NB4 (cell line): Measurements from ENCODE around the gene S100A7A.

ENCODE experiments used
- DNase-seq: peaks from one replicate; pipeline ENCODE4 v3.0.0; 2010; ENCODE audit warnings: low read depth
- H3K4me3 ChIP-seq: one replicate; pipeline ENCODE4 v1.5.1; 2011; ENCODE audit warnings: mild to moderate bottlenecking, low read depth, low read length, moderate library complexity
- MYC ChIP-seq: IDR thresholded peaks from 2 replicates; pipeline ENCODE4 v1.6.1; 2011; ENCODE audit warnings: low read depth, low read length
- POLR2A ChIP-seq: IDR thresholded peaks from 2 replicates; pipeline ENCODE4 v1.6.1; 2011; ENCODE audit warnings: mild to moderate bottlenecking; ENCODE audit not compliant: insufficient read length; ENCODE audit errors: extremely low read depth
- TF ChIP-seq, protein P1 (sequence below): IDR thresholded peaks from 2 replicates; pipeline ENCODE4 v1.6.1; 2011; ENCODE audit warnings: low read depth, low read length
- TF ChIP-seq, protein P2 (sequence below): IDR thresholded peaks from one replicate; pipeline ENCODE4 v1.5.1; 2012; ENCODE audit warnings: low read depth, low read length

The S100A7A gene

DNA sequence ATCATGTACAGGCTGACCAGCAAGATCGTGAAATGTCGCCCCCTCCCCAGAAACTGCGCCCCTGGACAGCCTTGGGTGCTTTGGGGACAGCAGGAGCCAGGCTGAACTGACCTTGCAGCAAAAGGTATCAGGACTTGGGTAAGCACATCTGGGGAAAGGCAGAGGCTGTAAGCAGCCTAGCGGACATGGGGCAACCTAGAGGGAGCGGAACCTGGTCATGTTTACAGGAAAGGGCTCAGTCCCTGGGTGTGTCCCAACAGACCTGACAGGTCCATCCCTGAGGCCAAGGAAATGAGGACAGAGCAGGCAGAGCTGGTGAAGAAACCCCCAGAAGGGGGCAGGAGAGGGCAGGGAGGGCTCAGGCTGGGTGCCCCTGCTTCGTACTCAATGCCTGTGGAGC lies 22.4 kb upstream of the S100A7A start:
- no peak overlapping the region for H3K4me3 ChIP-seq
- TF ChIP-seq, protein P1, sequence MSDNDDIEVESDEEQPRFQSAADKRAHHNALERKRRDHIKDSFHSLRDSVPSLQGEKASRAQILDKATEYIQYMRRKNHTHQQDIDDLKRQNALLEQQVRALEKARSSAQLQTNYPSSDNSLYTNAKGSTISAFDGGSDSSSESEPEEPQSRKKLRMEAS: no peak
- TF ChIP-seq, protein P2, sequence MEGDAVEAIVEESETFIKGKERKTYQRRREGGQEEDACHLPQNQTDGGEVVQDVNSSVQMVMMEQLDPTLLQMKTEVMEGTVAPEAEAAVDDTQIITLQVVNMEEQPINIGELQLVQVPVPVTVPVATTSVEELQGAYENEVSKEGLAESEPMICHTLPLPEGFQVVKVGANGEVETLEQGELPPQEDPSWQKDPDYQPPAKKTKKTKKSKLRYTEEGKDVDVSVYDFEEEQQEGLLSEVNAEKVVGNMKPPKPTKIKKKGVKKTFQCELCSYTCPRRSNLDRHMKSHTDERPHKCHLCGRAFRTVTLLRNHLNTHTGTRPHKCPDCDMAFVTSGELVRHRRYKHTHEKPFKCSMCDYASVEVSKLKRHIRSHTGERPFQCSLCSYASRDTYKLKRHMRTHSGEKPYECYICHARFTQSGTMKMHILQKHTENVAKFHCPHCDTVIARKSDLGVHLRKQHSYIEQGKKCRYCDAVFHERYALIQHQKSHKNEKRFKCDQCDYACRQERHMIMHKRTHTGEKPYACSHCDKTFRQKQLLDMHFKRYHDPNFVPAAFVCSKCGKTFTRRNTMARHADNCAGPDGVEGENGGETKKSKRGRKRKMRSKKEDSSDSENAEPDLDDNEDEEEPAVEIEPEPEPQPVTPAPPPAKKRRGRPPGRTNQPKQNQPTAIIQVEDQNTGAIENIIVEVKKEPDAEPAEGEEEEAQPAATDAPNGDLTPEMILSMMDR: peak; percentile 29
- peak; percentile 15 for DNase-seq

DNA sequence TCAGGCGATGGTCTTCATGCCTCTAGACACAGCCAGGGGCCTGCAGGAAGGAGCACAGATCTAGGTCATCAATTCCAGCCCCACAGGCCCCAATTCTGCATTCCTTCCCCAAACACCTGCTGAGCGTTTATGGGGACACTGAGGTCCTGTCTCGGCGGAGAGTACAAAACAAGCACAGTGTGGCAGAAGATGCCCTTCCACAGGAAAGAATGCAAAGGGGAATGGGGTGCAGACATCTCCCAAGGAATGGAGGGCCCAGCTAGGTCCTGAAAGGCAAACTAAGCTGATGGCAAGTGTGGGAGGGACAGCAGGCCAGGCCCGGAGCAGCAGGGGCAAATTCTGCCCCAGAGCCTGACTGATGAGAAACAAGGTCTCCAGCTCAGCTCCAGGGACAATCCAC lies 21.9 kb upstream of the S100A7A start:
- TF ChIP-seq, protein P1: no peak
- TF ChIP-seq, protein P2: no peak
- TF ChIP-seq MYC (no peak), POLR2A (no peak)

DNA sequence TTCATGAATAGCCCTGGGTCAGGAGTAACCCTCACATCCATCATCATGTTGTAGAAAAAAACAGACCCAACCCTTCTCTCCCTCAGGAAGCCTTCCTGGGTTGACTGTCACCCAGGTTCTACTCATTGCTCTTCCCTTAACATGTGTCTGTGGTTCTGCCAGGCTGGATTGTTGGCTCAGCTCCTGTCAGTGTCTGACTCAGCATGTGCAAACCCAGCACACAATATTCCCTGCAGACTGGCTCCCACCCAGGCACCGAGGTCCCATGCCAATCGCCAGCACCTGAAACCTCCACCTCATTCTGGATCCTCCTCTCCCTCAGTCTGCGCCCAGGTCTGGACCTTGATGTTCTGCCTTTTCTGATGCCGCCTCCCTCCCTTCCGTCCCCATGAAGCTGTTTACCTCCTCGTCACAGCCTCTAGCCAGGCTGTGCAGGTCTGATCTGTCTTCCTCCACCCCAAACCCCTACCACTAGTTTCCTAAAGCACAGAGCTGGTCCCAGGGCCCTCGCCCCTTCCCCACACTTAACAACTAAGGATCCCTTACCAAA lies 21.1 kb upstream of the S100A7A start:
- TF ChIP-seq, protein P1: no peak
- TF ChIP-seq, protein P2: no peak
- no peak for TF ChIP-seq POLR2A
- no peak for TF ChIP-seq MYC
- no peak for DNase-seq
- H3K4me3 ChIP-seq: no peak overlapping the region

More for the DNA sequence above, 21.9 kb upstream of the S100A7A start:
- DNase-seq: no peak
- no peak overlapping the region for H3K4me3 ChIP-seq

DNA sequence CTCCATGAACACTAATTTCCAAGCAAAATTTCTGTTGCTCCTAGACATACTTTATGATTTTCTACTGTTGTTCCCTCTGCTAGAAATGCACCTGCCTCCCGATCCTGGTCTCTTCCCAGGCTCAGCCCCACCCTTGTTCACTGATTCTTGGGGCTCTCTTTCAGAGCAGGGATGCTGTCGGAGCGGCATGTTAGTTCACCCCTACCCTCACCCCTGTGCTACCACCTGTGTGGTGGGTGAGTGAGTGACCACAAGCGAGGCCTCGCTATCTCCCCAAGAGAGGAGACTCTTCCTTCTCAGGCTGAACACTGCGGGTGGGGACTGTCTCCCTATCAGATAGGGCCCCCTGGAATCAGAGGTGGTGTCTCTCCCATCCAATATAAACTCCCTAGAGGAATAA lies 20.5 kb upstream of the S100A7A start:
- TF ChIP-seq, protein P2: no peak
- TF ChIP-seq POLR2A (no peak), MYC (no peak)
- TF ChIP-seq, protein P1: no peak
- no peak overlapping the region for H3K4me3 ChIP-seq
- no peak for DNase-seq

DNA sequence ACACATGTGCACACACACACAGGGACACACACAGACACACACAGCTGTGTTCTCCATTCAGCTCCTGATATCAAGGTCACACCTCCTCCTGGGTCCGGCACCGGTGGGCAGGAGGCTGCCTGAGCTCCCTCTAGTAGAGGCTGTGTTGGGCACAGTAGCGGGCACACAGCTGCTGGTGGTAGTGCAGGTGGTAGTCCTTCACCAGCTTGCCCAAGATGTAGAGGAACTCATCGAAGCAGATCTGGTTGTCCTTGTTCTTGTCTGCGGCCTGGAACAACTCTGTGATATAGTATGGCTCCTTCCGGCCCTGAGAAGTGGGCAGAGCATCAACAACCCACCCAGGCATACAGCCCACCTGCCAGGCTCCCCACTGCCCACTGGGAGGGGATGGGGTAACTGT lies 19.9 kb upstream of the S100A7A start:
- no peak overlapping the region for H3K4me3 ChIP-seq
- TF ChIP-seq, protein P2: no peak
- TF ChIP-seq MYC (no peak), POLR2A (no peak)
- TF ChIP-seq, protein P1: no peak
- no peak for DNase-seq
